HEK293 (cell line): ENCODE data around the gene C17orf113.

Experiments used
- CTCF ChIA-PET: fragments of 350-600 bp; formaldehyde crosslinking; extraction: SDS; loops from one replicate; lab custom pipeline; 2021; ENCODE audit warnings: antibody characterized with exemption; lab: Yijun Ruan, JAX
- POLR2A ChIA-PET: fragments of 300-600 bp; formaldehyde crosslinking; extraction: SDS; loops from one replicate; lab custom pipeline; 2020; ENCODE audit warnings: antibody characterized with exemption, inconsistent platforms; lab: Yijun Ruan, JAX
- H3K27ac ChIP-seq: fragments of 200-500 bp; sonication (Bioruptor generic); 2 replicates; pipeline ENCODE4 v1.5.1; 2014; ENCODE audit warnings: low read depth, low read length, control low read depth, inconsistent platforms; ENCODE audit errors: extremely low read depth
- H3K36me3 ChIP-seq, 2 experiments: fragments of 200-500 bp in 1 of 2; sonication (Bioruptor generic) in 1 of 2; 1 replicate in 1 of 2; 2 replicates in 1 of 2; pipeline ENCODE4 v1.5.1; 2014 to 2017; ENCODE audit warnings: inconsistent platforms in 2 of 2, low read length in 2 of 2; ENCODE audit not compliant: control insufficient read depth in 2 of 2, insufficient read depth in 1 of 2
- H3K4me1 ChIP-seq: fragments of 200-500 bp; sonication (Bioruptor generic); 2 replicates; pipeline ENCODE4 v1.5.1; 2014; ENCODE audit warnings: mild to moderate bottlenecking, low read length, inconsistent platforms; ENCODE audit not compliant: control insufficient read depth, insufficient read depth
- H3K4me3 ChIP-seq: 2 replicates; pipeline ENCODE4 v1.5.1; 2011; ENCODE audit warnings: low read depth, mild to moderate bottlenecking, control low read depth, low read length, moderate library complexity
- H3K9me3 ChIP-seq: fragments of 200-500 bp; sonication (Bioruptor generic); 2 replicates; pipeline ENCODE4 v1.5.1; 2014; ENCODE audit warnings: low read depth, low read length, inconsistent platforms; ENCODE audit not compliant: control insufficient read depth, insufficient read depth
- EGR2 ChIP-seq: fragments of 450-650 bp; formaldehyde crosslinking; IDR thresholded peaks from 2 replicates; pipeline ENCODE4 v1.5.1; 2016; ENCODE audit warnings: low read depth, missing biosample characterization, missing genetic modification characterization
- GLIS1 ChIP-seq: fragments of 450-650 bp; formaldehyde crosslinking; IDR thresholded peaks from 2 replicates; pipeline ENCODE4 v1.5.1; 2016; ENCODE audit warnings: missing biosample characterization, missing genetic modification characterization
- GLIS2 ChIP-seq: fragments of 450-650 bp; formaldehyde crosslinking; IDR thresholded peaks from 2 replicates; pipeline ENCODE4 v1.5.1; 2016; ENCODE audit warnings: missing biosample characterization, missing genetic modification characterization
- OSR2 ChIP-seq: fragments of 450-650 bp; formaldehyde crosslinking; IDR thresholded peaks from 2 replicates; pipeline ENCODE4 v1.5.1; 2016; ENCODE audit warnings: missing biosample characterization, missing genetic modification characterization
- SCRT2 ChIP-seq: fragments of 450-650 bp; formaldehyde crosslinking; IDR thresholded peaks from 2 replicates; pipeline ENCODE4 v1.5.1; 2016; ENCODE audit warnings: missing biosample characterization, missing genetic modification characterization
- TCF7L2 ChIP-seq: IDR thresholded peaks from 2 replicates; pipeline ENCODE4 v1.6.1; 2011; ENCODE audit warnings: low read depth, mild to moderate bottlenecking, inconsistent platforms, low read length, moderate library complexity, borderline replicate concordance
- ZFHX2 ChIP-seq: fragments of 450-650 bp; formaldehyde crosslinking; conservative IDR thresholded peaks from 2 replicates; pipeline ENCODE4 v1.5.1; 2016; ENCODE audit warnings: missing biosample characterization, missing genetic modification characterization
- ZNF132 ChIP-seq: fragments of 450-650 bp; formaldehyde crosslinking; IDR thresholded peaks from 2 replicates; pipeline ENCODE4 v1.5.1; 2017; ENCODE audit warnings: missing biosample characterization, missing genetic modification characterization, borderline replicate concordance
- ZNF169 ChIP-seq: fragments of 450-650 bp; formaldehyde crosslinking; IDR thresholded peaks from 2 replicates; pipeline ENCODE4 v1.5.1; 2016; ENCODE audit warnings: missing biosample characterization, missing genetic modification characterization
- ZNF350 ChIP-seq: fragments of 450-650 bp; formaldehyde crosslinking; IDR thresholded peaks from 2 replicates; pipeline ENCODE4 v1.5.0; 2017; ENCODE audit warnings: missing biosample characterization, mild to moderate bottlenecking, missing genetic modification characterization
- ZNF404 ChIP-seq: fragments of 450-650 bp; formaldehyde crosslinking; IDR thresholded peaks from 2 replicates; pipeline ENCODE4 v1.5.1; 2017; ENCODE audit warnings: missing biosample characterization, missing genetic modification characterization
- ZNF664 ChIP-seq: fragments of 450-650 bp; formaldehyde crosslinking; IDR thresholded peaks from 2 replicates; pipeline ENCODE4 v1.5.1; 2016; ENCODE audit warnings: missing biosample characterization, missing genetic modification characterization
- ZNF768 ChIP-seq: fragments of 450-650 bp; formaldehyde crosslinking; IDR thresholded peaks from 2 replicates; pipeline ENCODE4 v1.5.1; 2018; ENCODE audit warnings: missing biosample characterization, mild to moderate bottlenecking, missing genetic modification characterization
- ZNF792 ChIP-seq: fragments of 450-650 bp; formaldehyde crosslinking; IDR thresholded peaks from 2 replicates; pipeline ENCODE4 v1.5.1; 2016; ENCODE audit warnings: missing biosample characterization, missing genetic modification characterization
- TF ChIP-seq, protein P1 (sequence below): fragments of 450-650 bp; formaldehyde crosslinking; IDR thresholded peaks from 2 replicates; pipeline ENCODE4 v1.5.1; 2017; ENCODE audit warnings: missing biosample characterization, mild to moderate bottlenecking, missing genetic modification characterization, moderate library complexity

The C17orf113 gene

GRCh38 chr17:42077755-42078154 is 27.4 kb upstream of the C17orf113 start:
- H3K27ac ChIP-seq: no peak overlapping the region
- H3K4me1 ChIP-seq: no peaks in the 10 kb centered on the region
- H3K36me3 ChIP-seq: no peaks in the 10 kb centered on the region
- TF ChIP-seq ZNF404 (no peak), TCF7L2 (no peak)
- POLR2A ChIA-PET: no interaction called here
- CTCF ChIA-PET: interaction anchor here (0.8 to 3.3 kb wide), 5 partner anchors 10 to 58 kb away, joined by 3 to 9 read pairs (median 8); partner anchors contain the start of gene NKIRAS2
- no peaks in the 10 kb centered on the region for H3K9me3 ChIP-seq
- no peak overlapping the region for H3K4me3 ChIP-seq

- CTCF ChIA-PET: interaction anchor here (0.6 to 3.3 kb wide), 9 partner anchors 9 to 114 kb away, joined by 3 to 9 read pairs (median 4); partner anchors contain the start of genes DNAJC7 and NKIRAS2
- Histone ChIP-seq H3K4me1 (no peaks in the 10 kb centered on the region), H3K36me3 (no peaks in the 10 kb centered on the region), H3K27ac (no peak overlapping the region), H3K9me3 (no peaks in the 10 kb centered on the region), H3K4me3 (no peak overlapping the region)
- POLR2A ChIA-PET: no interaction called here
- TF ChIP-seq SCRT2 (tag by site-specific recombination): no peak
- peak; percentile 61 for TF ChIP-seq ZNF664 (tag by site-specific recombination)
- TF ChIP-seq ZNF169 (tag by site-specific recombination): no peak
- TF ChIP-seq ZNF768 (tag by site-specific recombination): 0 out of 2 replicates have a peak, but pooled peaks have one; percentile 35
Measured at GRCh38 chr17:42076797-42077559, 26.6 kb upstream of the C17orf113 start.

DNA sequence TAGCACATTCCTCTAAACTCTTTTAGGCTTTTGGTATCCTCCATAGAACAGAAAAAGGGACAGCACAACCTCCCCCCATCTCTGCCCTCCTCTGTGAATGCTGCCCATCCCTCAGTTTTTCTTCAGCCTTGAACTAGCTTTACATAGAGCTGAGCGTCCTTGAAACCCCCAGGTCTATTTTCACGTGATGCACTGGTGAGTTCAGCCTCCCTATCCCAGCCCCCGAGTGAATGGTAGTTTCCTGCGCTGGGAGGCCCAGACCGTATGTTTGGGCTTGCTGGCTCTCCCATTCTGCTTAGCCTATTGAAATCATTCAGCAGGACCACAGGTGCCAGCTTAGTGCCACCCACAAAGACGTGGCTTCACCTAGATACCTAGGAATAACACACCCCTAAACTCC is 25.4 kb upstream of the C17orf113 start:
- Histone ChIP-seq H3K27ac (no peak overlapping the region), H3K4me1 (no peaks in the 10 kb centered on the region), H3K9me3 (no peaks in the 10 kb centered on the region), H3K36me3 (no peaks in the 10 kb centered on the region)
- CTCF ChIA-PET: interaction anchor here (0.6 to 3.3 kb wide), 5 partner anchors 8 to 106 kb away, joined by 3 to 9 read pairs (median 3); partner anchors contain the start of gene DNAJC7
- TF ChIP-seq, protein P1, sequence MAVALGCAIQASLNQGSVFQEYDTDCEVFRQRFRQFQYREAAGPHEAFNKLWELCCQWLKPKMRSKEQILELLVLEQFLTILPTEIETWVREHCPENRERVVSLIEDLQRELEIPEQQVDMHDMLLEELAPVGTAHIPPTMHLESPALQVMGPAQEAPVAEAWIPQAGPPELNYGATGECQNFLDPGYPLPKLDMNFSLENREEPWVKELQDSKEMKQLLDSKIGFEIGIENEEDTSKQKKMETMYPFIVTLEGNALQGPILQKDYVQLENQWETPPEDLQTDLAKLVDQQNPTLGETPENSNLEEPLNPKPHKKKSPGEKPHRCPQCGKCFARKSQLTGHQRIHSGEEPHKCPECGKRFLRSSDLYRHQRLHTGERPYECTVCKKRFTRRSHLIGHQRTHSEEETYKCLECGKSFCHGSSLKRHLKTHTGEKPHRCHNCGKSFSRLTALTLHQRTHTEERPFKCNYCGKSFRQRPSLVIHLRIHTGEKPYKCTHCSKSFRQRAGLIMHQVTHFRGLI (tag by site-specific recombination): no peak
- no peak for TF ChIP-seq ZNF792 (tag by site-specific recombination)
- TF ChIP-seq ZNF132: no peak
- no peak for TF ChIP-seq OSR2 (tag by site-specific recombination)
- TF ChIP-seq, all 188 proteins: peak for 0
- POLR2A ChIA-PET: interaction anchor here (0.7 kb wide), 1 partner anchor 35 kb away, joined by 6 read pairs; no protein-coding TSS in a partner anchor
- H3K4me3 ChIP-seq: no peak overlapping the region

DNA sequence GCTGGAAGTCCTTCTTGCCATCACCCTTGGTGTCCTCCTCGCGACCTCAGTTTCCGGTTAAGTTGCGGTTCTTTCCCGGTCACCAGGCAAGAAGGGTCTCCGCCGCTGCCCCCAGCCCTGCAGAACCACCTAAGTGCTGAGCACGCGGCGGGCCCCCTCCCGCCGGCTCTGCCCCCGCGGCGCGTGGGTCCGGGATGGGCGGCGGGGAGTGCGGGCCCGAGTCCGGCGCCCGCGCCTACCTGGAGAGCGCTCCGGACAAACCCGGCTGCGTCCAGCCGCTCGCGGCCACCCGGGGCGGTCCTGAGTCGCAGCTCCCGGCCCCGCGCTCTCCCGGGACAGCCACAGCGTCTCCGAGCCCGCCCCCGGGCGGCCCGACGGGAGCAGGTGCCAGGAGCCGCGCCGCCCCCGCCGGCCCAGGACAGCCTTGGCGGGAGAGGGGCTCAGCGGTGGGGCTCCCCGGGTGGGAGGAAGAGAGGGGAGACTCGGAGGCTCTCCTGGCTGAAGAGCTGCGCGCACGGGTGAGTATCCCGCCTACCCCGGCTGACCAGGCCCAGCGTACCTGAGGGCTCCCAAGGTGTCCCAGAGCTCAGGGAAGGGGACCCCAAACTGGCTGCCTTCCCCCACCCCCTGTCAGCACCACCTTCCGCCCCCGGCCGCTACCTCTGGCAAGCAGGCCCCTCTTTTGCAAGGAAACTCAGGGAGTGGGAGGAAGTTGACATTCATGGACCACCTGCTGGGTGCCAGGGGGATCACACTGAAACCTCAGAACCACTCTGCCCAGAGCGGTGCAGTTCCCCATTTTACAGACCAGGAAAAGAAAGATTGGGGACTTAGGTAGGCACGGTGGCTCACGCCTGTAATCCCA is 22.2 kb upstream of the C17orf113 start:
- ChIA-PET CTCF (interaction anchor here (0.5 to 1.7 kb wide), 8 partner anchors 10 to 365 kb away, joined by 3 to 8 read pairs (median 3); no protein-coding TSS in a partner anchor), POLR2A (interaction anchor here (0.6 kb wide), 1 partner anchor 353 kb away, joined by 3 read pairs; no protein-coding TSS in a partner anchor)
- Histone ChIP-seq H3K4me1 (no peaks in the 10 kb centered on the region), H3K4me3 (0 out of 2 replicates have a peak overlapping the region, but pooled peaks have one; percentile 6), H3K27ac (no peak overlapping the region; the same call in 1 of the 2 replicates)
- TF ChIP-seq ZNF664 (tag by site-specific recombination) (no peak), GLIS1 (tag by site-specific recombination) (peak; percentile 72), ZNF350 (tag by site-specific recombination) (no peak), EGR2 (tag by site-specific recombination) (peak; percentile 43; the same call in 1 of the 2 replicates), GLIS2 (tag by site-specific recombination) (peak; percentile 52), ZFHX2 (peak; percentile 82)
- TF ChIP-seq, all 188 proteins: peak for 4
- no peaks in the 10 kb centered on the region for H3K9me3 ChIP-seq
- H3K36me3 ChIP-seq: no peaks in the 10 kb centered on the region
